HG03460 (cell line): Measurements from ENCODE around the gene CLEC20A.

Source experiments
- ATAC-seq: cut with Tn5 transposase; IDR thresholded peaks from one replicate; pipeline ENCODE4 v1.9.1; 2021; ENCODE audit not compliant: unreplicated experiment

The CLEC20A gene

GRCh38 chr1:178477841-178478240, 18.9 kb downstream of the CLEC20A start:
- ATAC-seq: no peak

GRCh38 chr1:178477373-178477772, 19.4 kb downstream of the CLEC20A start:
- ATAC-seq: no peak

GRCh38 chr1:178472531-178472930, 24.2 kb downstream of the CLEC20A start:
- no peak for ATAC-seq

- no peak for ATAC-seq
Measured at GRCh38 chr1:178470411-178470960, 26.3 kb downstream of the CLEC20A start.

GRCh38 chr1:178467837-178468236, 28.9 kb downstream of the CLEC20A start:
- no peak for ATAC-seq

GRCh38 chr1:178465011-178465410, 31.8 kb downstream of the CLEC20A start:
- ATAC-seq: no peak

GRCh38 chr1:178464566-178464965, 32.2 kb downstream of the CLEC20A start:
- ATAC-seq: no peak

- no peak for ATAC-seq
Measured at GRCh38 chr1:178464141-178464540, 32.6 kb downstream of the CLEC20A start.

- ATAC-seq: no peak
Measured at GRCh38 chr1:178461701-178462100, 35.1 kb downstream of the CLEC20A start.

- no peak for ATAC-seq
Measured at GRCh38 chr1:178461104-178461503, 35.7 kb downstream of the CLEC20A start.

- ATAC-seq: no peak
Measured at GRCh38 chr1:178458203-178458602, 38.6 kb downstream of the CLEC20A start.

GRCh38 chr1:178457651-178458050, 39.1 kb downstream of the CLEC20A start:
- no peak for ATAC-seq

GRCh38 chr1:178456472-178456871, 40.3 kb downstream of the CLEC20A start:
- ATAC-seq: no peak

GRCh38 chr1:178452013-178452412, 44.8 kb downstream of the CLEC20A start:
- no peak for ATAC-seq

- no peak for ATAC-seq
Measured at GRCh38 chr1:178451529-178451928, 45.2 kb downstream of the CLEC20A start.

GRCh38 chr1:178450871-178451270, 45.9 kb downstream of the CLEC20A start:
- ATAC-seq: no peak

- no peak for ATAC-seq
Measured at GRCh38 chr1:178442925-178443324, 53.8 kb downstream of the CLEC20A start.

GRCh38 chr1:178438432-178438831, 58.3 kb downstream of the CLEC20A start:
- no peak for ATAC-seq

- ATAC-seq: no peak
Measured at GRCh38 chr1:178436899-178437298, 59.9 kb downstream of the CLEC20A start.

- ATAC-seq: no peak
Measured at GRCh38 chr1:178434899-178435435, 61.8 kb downstream of the CLEC20A start.

GRCh38 chr1:178434360-178434759, 62.4 kb downstream of the CLEC20A start:
- ATAC-seq: no peak
